ENCODE measurements around the gene AHCYL1.

DNA sequence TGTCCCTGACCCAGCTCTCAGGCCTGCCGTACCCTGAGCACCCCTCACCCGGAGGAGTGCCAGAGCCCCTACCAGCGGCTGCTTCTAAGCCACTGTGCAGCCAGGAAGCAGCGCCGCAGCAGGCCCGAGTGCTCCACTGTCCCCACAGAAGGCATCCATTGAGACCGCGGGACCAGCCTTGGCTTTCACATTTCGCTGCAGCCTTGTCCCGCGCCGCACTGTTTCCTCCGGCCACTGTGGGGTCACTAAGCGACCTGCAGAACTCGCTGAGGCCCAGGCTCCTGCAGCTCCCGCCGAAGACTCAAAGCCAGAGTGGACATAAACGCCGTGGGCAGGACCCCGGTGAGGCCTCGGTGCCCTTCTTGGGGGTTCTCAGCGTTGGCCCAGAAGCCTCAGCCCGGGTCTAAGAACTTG is 82.9 kb downstream of the AHCYL1 start:
- TF ChIP-seq POLR2AphosphoS5 (IDR thresholded peaks at IDR 0.05; ENCODE audit: insufficient read depth, low read depth, low read length) (no peak), POLR2A (IDR thresholded peaks at IDR 0.05; ENCODE audit: low read depth, low read length) (no peak)
